Pancreas (tissue), 10 donors: ENCODE results near the gene LRBA. TPM values are rescaled to one million over a fixed set of nuclear protein-coding genes. Genes with fewer than 3 reads are reported as not detected.

ENCODE experiments used
- ATAC-seq, 4 donors: fragments of 200-7000 bp; cut with Tn5 transposase; one replicate each; pipeline versions ENCODE4 v1.8.0 to v1.9.1; 2020; ENCODE audit warnings: mild to moderate bottlenecking in 4 of 4, moderate library complexity in 4 of 4
- DNase-seq, 6 donors: peaks; one replicate each; pipeline ENCODE4 v3.0.0-alpha.2; 2020
- FAIRE-seq: peaks from 2 replicates; lab custom pipeline; 2012; peaks lifted over from hg19 to GRCh38; lab: Jason Lieb, UNC
- H3K27ac ChIP-seq, 4 donors: fragments of 200-600 bp; sonication (generic); 1 replicate in 3 of 4; 2 replicates in 1 of 4; pipeline versions ENCODE4 v1.5.0 to v1.8.0; 2020
- H3K27me3 ChIP-seq, 4 donors: fragments of 200-600 bp; one replicate each; pipeline ENCODE4 v1.8.0; 2021
- H3K36me3 ChIP-seq, 3 donors: fragments of 200-600 bp; sonication (generic) in 1 of 3; one replicate each; pipeline versions ENCODE4 v1.5.0 to v1.8.0; 2020 to 2021
- H3K4me1 ChIP-seq, 3 donors: fragments of 200-600 bp; one replicate each; pipeline ENCODE4 v1.8.0; 2021
- H3K4me3 ChIP-seq, 4 donors: fragments of 200-600 bp; sonication (generic) in 2 of 4; one replicate each; pipeline versions ENCODE4 v1.5.0 to v1.8.0; 2020 to 2021
- H3K9me3 ChIP-seq, 4 donors: fragments of 200-600 bp; one replicate each; pipeline ENCODE4 v1.8.0; 2021
- WGBS, 2 donors: extraction: QIAGEN DNeasy Blood & Tissue Kit; methylation state at CpG; one replicate each; pipeline ENCODE4 v1.1.7; 2013; 5-methylcytosine and 5-hydroxymethylcytosine counted together
- intact Hi-C, 3 donors: fragments of 100-400 bp; cut with DNase I; formaldehyde crosslinking; loops; one replicate each; pipeline versions ENCODE4 v1.11.1 to v1.14.2; 2022
- polyA plus RNA-seq, 2 donors: library from polyadenylated mRNA; stranded (reverse); fragments of 200-250 nt; gene quantifications; one replicate each; pipeline ENCODE4 v1.2.3, GENCODE V29; 2013
- total RNA-seq, 6 donors: library from RNA; stranded (reverse); fragmentation: NEBNext Ultra II Directional in 4 of 6; extraction: Animal tissue kit (Norgen Biotek cat#: 25700) in 4 of 6; gene quantifications; one replicate each; pipeline versions ENCODE4 v1.2.1 to v1.2.4, GENCODE V29; 2021 to 2023
- TF ChIP-seq, protein P1 (sequence below), 4 donors: fragments of 200-600 bp; sonication (generic) in 3 of 4; IDR thresholded peaks; one replicate each; pipeline versions ENCODE4 v1.5.0 to v1.8.0; 2021; ENCODE audit warnings: antibody characterized with exemption in 4 of 4
- donor health status: healthy with polysubstance abuse.
- donor health status: DM: no; HTN: no; CAD: no; lungs with moderate emphysema.
- donor health status: DM: no; HTN: no; CAD: no.
- donor health status: control.
- donor health status: control.
- donor health status: Bipolar disorder and iron deficiency.
- donor health status: DM: yes; HTN: yes; CAD: no.
- donor health status: DM: no; HTN: no; CAD: no.
- donor health status: DM: no; HTN: no; CAD: no.
- donor health status: DM: yes; HTN: yes; CAD: no.

LRBA gene
- total and polyA plus RNA-seq, 8 donors = 6.6 to 35.3 (median 22.3) TPM

DNA sequence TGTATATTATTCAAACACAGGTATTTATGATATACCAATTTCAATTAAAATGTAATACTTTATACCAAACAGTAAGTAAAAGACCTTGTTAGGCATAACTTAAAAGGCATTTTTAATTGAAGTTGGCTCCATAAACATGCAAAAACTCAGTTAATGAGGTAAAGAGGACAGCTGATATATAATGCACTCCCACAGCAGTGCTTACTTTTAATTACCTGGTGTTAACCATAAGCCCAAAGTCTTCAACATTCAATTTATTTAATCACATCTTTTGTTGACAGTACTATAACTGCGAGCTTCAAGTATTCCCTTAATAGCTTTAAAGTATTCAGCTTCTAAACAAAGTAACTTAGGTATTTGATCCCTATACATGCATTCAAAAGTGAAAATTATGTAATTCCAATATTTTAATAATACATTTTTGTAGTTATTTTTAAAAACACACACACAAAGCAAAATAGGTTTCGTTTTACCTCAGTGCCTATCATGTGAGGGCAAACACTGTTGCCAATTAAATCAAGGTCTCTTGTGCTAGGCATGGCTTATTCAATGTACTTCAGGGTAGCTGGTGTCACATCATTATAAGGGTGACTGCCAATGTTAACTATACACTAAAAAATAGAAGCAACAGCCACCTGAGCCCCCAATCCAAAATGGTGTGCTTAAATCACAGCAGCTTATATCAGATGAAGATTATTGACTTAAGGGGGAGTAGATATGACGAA lies 197.1 kb downstream of the LRBA start:
- H3K4me3 ChIP-seq = no peak overlapping the region
- no peak overlapping the region for H3K27ac ChIP-seq
- intact Hi-C loops = no loop called here
- ATAC-seq (peak in 3 of 4 donors; percentile 44 to 87 (median 61)), FAIRE-seq (no peak), DNase-seq (no peak)
- no peaks in the 10 kb centered on the region for H3K36me3 ChIP-seq
- H3K9me3 ChIP-seq = peaks cover 0 to 5% (median 0%) of the 10 kb centered on the region in 4 donors
- WGBS, 2 donors = 34 to 45% methylated on average over 3 of the region's 3 CpGs
- TF ChIP-seq, protein P1, sequence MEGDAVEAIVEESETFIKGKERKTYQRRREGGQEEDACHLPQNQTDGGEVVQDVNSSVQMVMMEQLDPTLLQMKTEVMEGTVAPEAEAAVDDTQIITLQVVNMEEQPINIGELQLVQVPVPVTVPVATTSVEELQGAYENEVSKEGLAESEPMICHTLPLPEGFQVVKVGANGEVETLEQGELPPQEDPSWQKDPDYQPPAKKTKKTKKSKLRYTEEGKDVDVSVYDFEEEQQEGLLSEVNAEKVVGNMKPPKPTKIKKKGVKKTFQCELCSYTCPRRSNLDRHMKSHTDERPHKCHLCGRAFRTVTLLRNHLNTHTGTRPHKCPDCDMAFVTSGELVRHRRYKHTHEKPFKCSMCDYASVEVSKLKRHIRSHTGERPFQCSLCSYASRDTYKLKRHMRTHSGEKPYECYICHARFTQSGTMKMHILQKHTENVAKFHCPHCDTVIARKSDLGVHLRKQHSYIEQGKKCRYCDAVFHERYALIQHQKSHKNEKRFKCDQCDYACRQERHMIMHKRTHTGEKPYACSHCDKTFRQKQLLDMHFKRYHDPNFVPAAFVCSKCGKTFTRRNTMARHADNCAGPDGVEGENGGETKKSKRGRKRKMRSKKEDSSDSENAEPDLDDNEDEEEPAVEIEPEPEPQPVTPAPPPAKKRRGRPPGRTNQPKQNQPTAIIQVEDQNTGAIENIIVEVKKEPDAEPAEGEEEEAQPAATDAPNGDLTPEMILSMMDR (IDR thresholded peaks at IDR 0.05) = no peak
- H3K27me3 ChIP-seq = no peaks in the 10 kb centered on the region
- H3K4me1 ChIP-seq = no peaks in the 10 kb centered on the region

DNA sequence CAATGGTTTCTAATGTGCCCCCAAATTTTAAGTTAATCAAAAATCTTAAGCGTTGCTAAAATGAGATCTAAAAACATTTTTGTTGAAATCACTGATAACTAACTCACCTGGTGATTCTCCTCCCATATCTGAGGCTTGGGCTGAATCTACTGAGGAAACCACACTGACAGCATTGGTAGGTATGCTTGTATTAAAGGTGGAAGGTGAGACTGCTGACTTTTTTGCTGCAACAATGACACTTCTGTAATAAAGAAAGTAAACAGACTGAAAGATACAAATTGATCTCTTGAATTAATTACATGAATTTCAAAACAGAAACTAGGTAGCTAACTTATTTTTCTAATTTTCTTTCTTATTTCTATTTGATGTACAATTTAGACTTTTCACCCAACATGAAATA lies 198.1 kb downstream of the LRBA start:
- FAIRE-seq (no peak), DNase-seq (no peak), ATAC-seq (no peak)
- Histone ChIP-seq H3K4me3 (no peak overlapping the region), H3K4me1 (no peaks in the 10 kb centered on the region), H3K27me3 (no peaks in the 10 kb centered on the region), H3K36me3 (no peaks in the 10 kb centered on the region), H3K27ac (no peak overlapping the region), H3K9me3 (peaks cover 0 to 5% (median 0%) of the 10 kb centered on the region in 4 donors)
- intact Hi-C loops = no loop called here
- TF ChIP-seq, protein P1 (IDR thresholded peaks at IDR 0.05) = no peak
- WGBS, 2 donors = 96 to 99% methylated on average over 1 of the region's 1 CpG

DNA sequence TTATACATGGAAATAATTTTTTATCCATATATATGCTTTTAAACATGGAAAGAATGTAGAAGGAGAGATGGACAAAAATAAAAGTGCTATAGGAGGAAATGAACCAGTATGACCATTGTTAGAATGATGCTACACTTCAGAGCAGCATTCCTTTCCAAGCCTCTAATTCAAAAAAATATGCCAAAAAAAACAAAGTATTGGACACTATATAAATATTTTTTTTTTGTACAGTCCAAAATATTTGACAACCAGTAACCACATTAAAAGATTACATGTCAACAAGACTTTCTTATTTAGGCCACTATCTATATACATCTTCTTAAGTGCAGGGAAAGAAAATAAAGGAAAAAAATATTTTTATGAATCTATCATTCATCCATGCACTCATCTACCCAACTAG lies 198.6 kb downstream of the LRBA start:
- no peaks in the 10 kb centered on the region for H3K4me1 ChIP-seq
- FAIRE-seq = no peak
- ATAC-seq = no peak
- no peaks in the 10 kb centered on the region for H3K36me3 ChIP-seq
- TF ChIP-seq, protein P1 (IDR thresholded peaks at IDR 0.05) = no peak
- DNase-seq = no peak
- H3K27me3 ChIP-seq = no peaks in the 10 kb centered on the region
- H3K9me3 ChIP-seq = peaks cover 0 to 5% (median 0%) of the 10 kb centered on the region in 4 donors
- H3K27ac ChIP-seq = no peak overlapping the region
- H3K4me3 ChIP-seq = no peak overlapping the region
- intact Hi-C loops = no loop called here

DNA sequence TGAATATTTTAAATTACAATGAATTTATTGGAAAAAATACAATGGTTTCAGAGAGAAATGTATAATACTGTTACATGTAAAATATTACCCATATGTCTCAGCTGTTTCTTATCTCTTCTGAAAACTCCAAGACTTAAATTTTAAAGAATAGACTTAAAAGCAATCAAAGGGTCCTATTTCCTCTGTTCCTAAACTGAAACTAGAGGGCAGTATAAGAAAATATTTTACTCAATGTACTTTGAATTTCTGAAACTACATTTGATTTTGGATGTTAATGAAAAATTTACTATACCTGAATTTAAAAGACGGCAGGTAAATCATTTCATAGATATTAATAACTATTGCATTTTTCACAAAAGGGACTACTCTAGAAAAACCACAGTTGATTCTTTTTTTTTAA lies 200.2 kb downstream of the LRBA start:
- intact Hi-C loops = no loop called here
- DNase-seq (no peak), ATAC-seq (no peak), FAIRE-seq (no peak)
- Histone ChIP-seq H3K9me3 (peaks cover 0 to 5% (median 0%) of the 10 kb centered on the region in 4 donors), H3K27me3 (no peaks in the 10 kb centered on the region), H3K4me1 (no peaks in the 10 kb centered on the region), H3K4me3 (no peak overlapping the region), H3K36me3 (no peaks in the 10 kb centered on the region), H3K27ac (no peak overlapping the region)
- TF ChIP-seq, protein P1 (IDR thresholded peaks at IDR 0.05) = no peak
- 96% methylated on average over 1 of the region's 1 CpG for WGBS, 2 donors
